H1 (cell line): ENCODE measurements around the gene SCN2B. TPM values are rescaled to one million over a fixed set of nuclear protein-coding genes. Genes with fewer than 3 reads are reported as not detected.

Source experiments
- CTCF ChIA-PET: fragments of 300-600 bp; sonication (Branson Sonifier 250); formaldehyde crosslinking; loops from one replicate; lab custom pipeline; 2021; ENCODE audit not compliant: partially characterized antibody; lab: Charles Lee
- POLR2A ChIA-PET: fragments of 300-600 bp; sonication (Branson Sonifier 250); formaldehyde crosslinking; loops from one replicate; lab custom pipeline; 2021; ENCODE audit warnings: inconsistent platforms; ENCODE audit not compliant: partially characterized antibody; lab: Charles Lee
- DNase-seq, 2 experiments: peaks; one replicate each; pipeline versions ENCODE4 v3.0.0 to v3.0.0-alpha.2; 2010 to 2022; ENCODE audit warnings: low spot score in 2 of 2, low read depth in 1 of 2, mixed read lengths in 1 of 2
- FAIRE-seq: peaks from 2 replicates; lab custom pipeline; 2011; peaks lifted over from hg19 to GRCh38; lab: Jason Lieb, UNC
- H2AFZ ChIP-seq: 2 replicates; pipeline ENCODE4 v1.8.1; 2012; ENCODE audit warnings: low read length, inconsistent platforms
- H2AK5ac ChIP-seq: 2 replicates; pipeline ENCODE4 v1.6.1; 2013; ENCODE audit warnings: low read depth, low read length
- H2BK120ac ChIP-seq: replicated peaks from 2 replicates; pipeline ENCODE3; 2013; ENCODE audit warnings: low read depth, low read length, inconsistent platforms
- H2BK12ac ChIP-seq: 2 replicates; pipeline ENCODE4 v1.6.1; 2013; ENCODE audit warnings: low read depth, low read length
- H2BK15ac ChIP-seq: 2 replicates; pipeline ENCODE4 v1.6.1; 2013; ENCODE audit warnings: low read length
- H2BK20ac ChIP-seq: 2 replicates; pipeline ENCODE4 v1.6.1; 2013; ENCODE audit warnings: low read length
- H2BK5ac ChIP-seq: 2 replicates; pipeline ENCODE4 v1.6.1; 2013; ENCODE audit warnings: low read depth, low read length
- H3K14ac ChIP-seq: 2 replicates; pipeline ENCODE4 v1.6.1; 2013; ENCODE audit warnings: inconsistent platforms; ENCODE audit not compliant: insufficient read length
- H3K18ac ChIP-seq: 2 replicates; pipeline ENCODE4 v1.6.1; 2013; ENCODE audit warnings: low read length; ENCODE audit errors: extremely low read depth
- H3K23ac ChIP-seq: 2 replicates; pipeline ENCODE4 v1.6.1; 2013; ENCODE audit warnings: inconsistent platforms; ENCODE audit not compliant: insufficient read length
- H3K23me2 ChIP-seq: 2 replicates; pipeline ENCODE4 v1.6.1; 2013; ENCODE audit warnings: low read depth, low read length
- H3K27ac ChIP-seq: 2 replicates; pipeline ENCODE4 v1.6.1; 2011; ENCODE audit warnings: low read depth, low read length, inconsistent platforms
- H3K27me3 ChIP-seq, 4 experiments: replicated peaks in 1 of 4; 1 replicate in 1 of 4; 2 replicates in 3 of 4; pipeline versions ENCODE4 v1.6.1 to v1.8.1; 2011 to 2013; ENCODE audit warnings: low read length in 3 of 4, mild to moderate bottlenecking in 3 of 4, inconsistent platforms in 2 of 4, mixed read lengths in 2 of 4, moderate library complexity in 1 of 4; ENCODE audit not compliant: control insufficient read depth in 3 of 4, insufficient read depth in 3 of 4; ENCODE audit errors: extremely low read depth in 1 of 4
- H3K36me3 ChIP-seq, 4 experiments: 2 replicates each; pipeline versions ENCODE4 v1.6.1 to v1.8.1; 2011 to 2013; ENCODE audit warnings: mild to moderate bottlenecking in 4 of 4, low read length in 3 of 4, moderate library complexity in 2 of 4, control low read depth in 1 of 4, inconsistent platforms in 1 of 4; ENCODE audit not compliant: insufficient read depth in 4 of 4, control insufficient read depth in 2 of 4
- H3K4ac ChIP-seq: replicated peaks from 2 replicates; pipeline ENCODE3; 2013; ENCODE audit warnings: low read length, low read depth, mixed read lengths, inconsistent platforms; ENCODE audit not compliant: insufficient read length
- H3K4me1 ChIP-seq, 4 experiments: replicated peaks in 1 of 4; 1 replicate in 1 of 4; 2 replicates in 3 of 4; pipeline versions ENCODE4 v1.6.1 to v1.8.1; 2011 to 2013; ENCODE audit warnings: low read length in 3 of 4, inconsistent platforms in 2 of 4, mixed read lengths in 1 of 4; ENCODE audit not compliant: insufficient read depth in 4 of 4, control insufficient read depth in 3 of 4
- H3K4me2 ChIP-seq, 2 experiments: 2 replicates each; pipeline versions ENCODE4 v1.6.1 to v1.8.1; 2011 to 2013; ENCODE audit warnings: low read depth in 2 of 2, low read length in 2 of 2, control low read depth in 1 of 2, inconsistent platforms in 1 of 2, mild to moderate bottlenecking in 1 of 2; ENCODE audit not compliant: insufficient read depth in 1 of 2
- H3K4me3 ChIP-seq, 4 experiments: fragments of 200-600, 300-600 bp in 1 of 4; sonication (generic), shearing (Covaris generic), sonication (Bioruptor Twin) in 1 of 4; 2 replicates each; pipeline versions ENCODE4 v1.5.1 to v1.8.1; 2011 to 2016; ENCODE audit warnings: low read length in 4 of 4, low read depth in 3 of 4, control low read depth in 2 of 4, inconsistent platforms in 2 of 4, mild to moderate bottlenecking in 2 of 4, mixed read lengths in 1 of 4, moderate library complexity in 1 of 4; ENCODE audit not compliant: insufficient read depth in 2 of 4; ENCODE audit errors: extremely low read depth in 1 of 4
- H3K56ac ChIP-seq: replicated peaks from 2 replicates; pipeline ENCODE3; 2013; ENCODE audit warnings: low read depth, mild to moderate bottlenecking, mixed read lengths, low read length, inconsistent platforms; ENCODE audit not compliant: insufficient read length
- H3K79me1 ChIP-seq: 2 replicates; pipeline ENCODE4 v1.6.1; 2013; ENCODE audit warnings: low read depth, low read length, control low read depth
- H3K79me2 ChIP-seq, 2 experiments: 2 replicates each; pipeline versions ENCODE4 v1.6.1 to v1.8.1; 2012 to 2013; ENCODE audit warnings: low read length in 2 of 2, mild to moderate bottlenecking in 2 of 2, inconsistent platforms in 1 of 2; ENCODE audit not compliant: insufficient read depth in 2 of 2, control insufficient read depth in 1 of 2
- H3K9ac ChIP-seq, 4 experiments: replicated peaks in 1 of 4; 1 replicate in 1 of 4; 2 replicates in 3 of 4; pipeline versions ENCODE4 v1.6.1 to v1.8.1; 2011 to 2013; ENCODE audit warnings: low read depth in 3 of 4, low read length in 3 of 4, control low read depth in 2 of 4, mild to moderate bottlenecking in 2 of 4, moderate library complexity in 2 of 4, inconsistent platforms in 1 of 4; ENCODE audit errors: extremely low read depth in 1 of 4
- H3K9me3 ChIP-seq, 2 experiments: 2 replicates each; pipeline versions ENCODE4 v1.6.1 to v1.8.1; 2012 to 2013; ENCODE audit warnings: mild to moderate bottlenecking in 2 of 2, moderate library complexity in 2 of 2, control low read depth in 1 of 2, inconsistent platforms in 1 of 2, low read depth in 1 of 2, low read length in 1 of 2, mixed read lengths in 1 of 2; ENCODE audit not compliant: insufficient read depth in 2 of 2
- H4K20me1 ChIP-seq, 2 experiments: replicated peaks in 1 of 2; 2 replicates each; pipeline versions ENCODE3 to v1.8.1; 2011 to 2013; ENCODE audit warnings: inconsistent platforms in 2 of 2, low read length in 2 of 2, mild to moderate bottlenecking in 1 of 2; ENCODE audit not compliant: insufficient read depth in 2 of 2, control insufficient read depth in 1 of 2
- H4K5ac ChIP-seq: 2 replicates; pipeline ENCODE4 v1.6.1; 2013; ENCODE audit warnings: low read length, low read depth, mixed read lengths, inconsistent platforms; ENCODE audit not compliant: insufficient read length
- H4K8ac ChIP-seq: 2 replicates; pipeline ENCODE4 v1.8.0; 2013; ENCODE audit warnings: mild to moderate bottlenecking, moderate library complexity, low read length, inconsistent platforms; ENCODE audit not compliant: insufficient read depth; ENCODE audit errors: extremely low read depth
- H4K91ac ChIP-seq: replicated peaks from 2 replicates; pipeline ENCODE3; 2013; ENCODE audit warnings: low read length, mixed read lengths, inconsistent platforms; ENCODE audit not compliant: insufficient read length
- CEBPB ChIP-seq: IDR thresholded peaks from 2 replicates; pipeline ENCODE4 v1.6.1; 2012; ENCODE audit warnings: low read depth, low read length
- MAX ChIP-seq: IDR thresholded peaks from 2 replicates; pipeline ENCODE4 v1.6.1; 2012; ENCODE audit warnings: inconsistent platforms
- RBBP5 ChIP-seq: IDR thresholded peaks from 2 replicates; pipeline ENCODE4 v1.7.1; 2012; ENCODE audit warnings: low read depth, mild to moderate bottlenecking, inconsistent platforms, low read length, moderate library complexity, borderline replicate concordance
- SIRT6 ChIP-seq: IDR thresholded peaks from one replicate; pipeline ENCODE4 v1.7.1; 2012; ENCODE audit warnings: low read length, inconsistent platforms
- WGBS, 2 experiments: shearing (Covaris generic) in 1 of 2; methylation state at CpG; one replicate each; pipeline versions ENCODE4 v1.1.6 to v1.1.7; 2013 to 2015; ENCODE audit warnings: low lambda C conversion rate in 2 of 2, mixed read lengths in 2 of 2, inconsistent platforms in 1 of 2, low coverage in 1 of 2, missing lambda C conversion rate in 1 of 2; ENCODE audit not compliant: insufficient replicate concordance in 2 of 2, insufficient coverage in 1 of 2, insufficient read length in 1 of 2; ENCODE audit errors: extremely low coverage in 1 of 2, missing lambda C conversion rate in 1 of 2; 5-methylcytosine and 5-hydroxymethylcytosine counted together
- polyA plus RNA-seq, 7 experiments: library from polyadenylated mRNA; depleted of rRNA in 3 of 7; stranded (reverse) in 5 of 7; unstranded in 2 of 7; fragments of >200 nt in 5 of 7; fragments of 200-250 nt in 2 of 7; gene quantifications; 1 replicate in 5 of 7; 2 replicates in 1 of 7; 4 replicates in 1 of 7; pipeline versions ENCODE4 v1.2.1 to v1.2.3, GENCODE V29; 2011 to 2013; ENCODE audit warnings: missing spikeins in 2 of 7, mixed read lengths in 2 of 7
- total RNA-seq: library from RNA; stranded (reverse); fragmentation: NEBNext Ultra II Directional; extraction: Animal tissue kit (Norgen Biotek cat#: 25700); gene quantifications from 2 replicates; pipeline ENCODE4 v1.2.1, GENCODE V29; 2021

Gene SCN2B
- total and polyA plus RNA-seq, 2 of the 8 experiments (the other 6 are each of a cell fraction or from before 2014, with no cell fraction given) = 0.14 to 0.24 TPM

DNA sequence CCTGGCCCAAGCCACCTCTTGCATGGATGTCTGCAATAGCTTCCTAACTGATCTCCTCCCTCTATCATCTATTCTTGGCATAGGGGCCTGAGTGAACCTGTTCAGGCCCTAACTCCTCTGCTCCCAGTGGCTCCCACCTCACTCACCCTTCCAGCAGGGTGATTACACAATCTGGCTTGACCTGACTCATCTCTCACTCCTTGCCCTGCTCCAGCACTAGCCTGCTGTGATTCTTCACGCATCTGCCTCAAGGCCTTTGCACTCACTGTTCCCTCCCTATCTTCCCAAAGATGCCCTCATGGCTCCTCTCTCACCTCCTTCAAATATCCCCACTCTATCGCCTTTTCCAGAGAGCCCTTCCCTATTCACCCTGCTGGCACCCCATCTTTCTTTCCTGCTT is 34.4 kb downstream of the SCN2B start:
- Histone ChIP-seq H3K36me3 (no peaks in the 10 kb centered on the region), H3K18ac (no peak overlapping the region), H3K4me2 (no peak overlapping the region), H2BK20ac (no peak overlapping the region), H2BK120ac (no peak overlapping the region), H3K56ac (no peak overlapping the region), H3K27me3 (peaks cover 0 to 25% (median 11%) of the 10 kb centered on the region in 4 experiments; a peak in 6 of 7 replicates), H3K9me3 (no peaks in the 10 kb centered on the region), H2AK5ac (no peak overlapping the region), H4K91ac (no peak overlapping the region), H3K27ac (no peak overlapping the region), H4K5ac (no peak overlapping the region), H3K79me2 (no peaks in the 10 kb centered on the region), H4K20me1 (peaks cover 0 to 3% of the 10 kb centered on the region in 2 experiments), H3K23me2 (no peaks in the 10 kb centered on the region), H2BK5ac (no peak overlapping the region), H2BK15ac (no peak overlapping the region), H3K4me1 (peaks cover 0 to 7% (median 1%) of the 10 kb centered on the region in 4 experiments; a peak in 2 of 7 replicates), H3K9ac (no peak overlapping the region), H3K14ac (no peak overlapping the region), H2AFZ (no peak overlapping the region), H2BK12ac (no peak overlapping the region), H3K79me1 (no peaks in the 10 kb centered on the region), H4K8ac (peak overlapping the region; percentile 11; the same call in 1 of the 2 replicates), H3K4me3 (no peak overlapping the region), H3K4ac (no peak overlapping the region), H3K23ac (no peak overlapping the region)
- POLR2A ChIA-PET = no interaction called here
- WGBS, 2 experiments = 62% methylated on average over 2 of the region's 2 CpGs; no CpG with 5 or more reads in 1 of the 2 experiments
- TF ChIP-seq CEBPB (0 out of 2 replicates have a peak, but pooled peaks have one; percentile 37), RBBP5 (no peak), MAX (no peak), SIRT6 (no peak)
- no peak for DNase-seq
- no peak for FAIRE-seq
- CTCF ChIA-PET = interaction anchor here (3.0 to 12.7 kb wide), 3 partner anchors 11 to 154 kb away, joined by 10 to 245 read pairs (median 12); partner anchors contain the start of gene SCN4B
